ENCODE results near the gene IDE. TPM values are rescaled to one million over a fixed set of nuclear protein-coding genes. Genes with fewer than 3 reads are reported as not detected.
A peak's percentile ranks its signal among the peaks of the same experiment; 100 is the strongest.

The IDE gene
- total and polyA plus RNA-seq, 2 of the 13 experiments (the other 11 are each of a cell fraction or from before 2014, with no cell fraction given), result 16.1 to 52.1 TPM

DNA sequence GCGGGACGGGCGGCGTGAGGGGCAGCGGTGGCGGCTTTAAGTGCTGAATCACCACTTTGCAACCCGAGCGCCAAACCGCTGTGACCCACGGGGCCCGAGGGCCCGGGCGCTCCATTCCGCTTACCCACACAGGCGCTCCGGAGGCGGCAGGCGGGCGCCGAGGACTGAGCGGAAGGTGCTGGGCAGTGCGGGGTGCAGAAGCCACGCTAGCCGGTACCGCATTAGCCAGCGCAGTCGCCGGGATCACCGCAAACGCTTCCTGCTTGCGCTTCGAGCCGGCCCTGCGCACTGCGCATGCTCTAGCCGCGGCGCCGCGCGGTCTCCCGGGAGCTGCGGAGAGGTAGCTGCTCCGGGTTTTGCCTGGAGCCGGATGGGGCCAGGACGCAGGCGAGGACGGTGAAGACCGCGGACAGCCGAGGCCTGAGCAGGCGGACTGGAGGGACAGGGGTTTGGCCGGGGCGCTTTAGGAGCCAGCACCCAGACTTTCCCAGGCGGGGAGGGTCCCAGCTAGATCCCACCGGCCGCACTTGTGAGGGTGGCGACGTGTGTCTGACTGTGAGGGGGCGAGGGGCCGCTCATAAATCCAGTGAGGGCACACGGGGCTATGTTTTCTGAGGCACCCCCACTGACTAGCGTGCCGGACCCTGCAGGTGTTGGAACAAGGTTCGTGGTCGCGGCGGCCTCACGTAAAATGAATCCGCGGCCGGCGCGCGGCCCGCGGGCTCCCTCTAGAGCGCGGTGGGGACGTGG, at the start of gene IDE (continued):
- TF ChIP-seq ARID4A (CRISPR knock-in tag; IDR thresholded peaks at IDR 0.05; ENCODE audit: borderline replicate concordance) (peak; percentile 89), HIVEP1 (CRISPR knock-in tag; IDR thresholded peaks at IDR 0.05) (peak; percentile 40; the same call in 1 of the 2 replicates), CHCHD3 (CRISPR knock-in tag; IDR thresholded peaks at IDR 0.05) (peak; percentile 28; the same call in 1 of the 2 replicates), ZC3H4 (CRISPR knock-in tag; IDR thresholded peaks at IDR 0.05; ENCODE audit: borderline replicate concordance) (no peak), SOX13 (IDR thresholded peaks at IDR 0.05) (peak; percentile 43; the same call in 1 of the 2 replicates), SOX13 (CRISPR knock-in tag; conservative IDR thresholded peaks at IDR 0.05 in 1 of 2, IDR thresholded peaks at IDR 0.05 in 1 of 2) (peak in 1 of 2 experiments; percentile 15; a peak in 2 of 4 replicates), MED1 (CRISPR knock-in tag; IDR thresholded peaks at IDR 0.05) (peak; percentile 70; the same call in 1 of the 2 replicates), ZNF605 (CRISPR knock-in tag; IDR thresholded peaks at IDR 0.05) (no peak), MLLT10 (CRISPR knock-in tag; IDR thresholded peaks at IDR 0.05) (no peak; the same call in 1 of the 2 replicates), MYPOP (CRISPR knock-in tag; IDR thresholded peaks at IDR 0.05) (peak; percentile 100), ZC3H13 (CRISPR knock-in tag; IDR thresholded peaks at IDR 0.05) (peak; percentile 32; the same call in 1 of the 2 replicates), ZHX2 (IDR thresholded peaks at IDR 0.05; ENCODE audit: low read depth) (peak; percentile 16; the same call in 1 of the 2 replicates), ZHX2 (CRISPR knock-in tag; IDR thresholded peaks at IDR 0.05; ENCODE audit: borderline replicate concordance) (no peak), SP5 (CRISPR knock-in tag; IDR thresholded peaks at IDR 0.05; ENCODE audit: borderline replicate concordance, low read depth) (no peak), ZNF263 (CRISPR knock-in tag; IDR thresholded peaks at IDR 0.05) (peak; percentile 63; the same call in 1 of the 2 replicates)
- TF ChIP-seq, protein P1, sequence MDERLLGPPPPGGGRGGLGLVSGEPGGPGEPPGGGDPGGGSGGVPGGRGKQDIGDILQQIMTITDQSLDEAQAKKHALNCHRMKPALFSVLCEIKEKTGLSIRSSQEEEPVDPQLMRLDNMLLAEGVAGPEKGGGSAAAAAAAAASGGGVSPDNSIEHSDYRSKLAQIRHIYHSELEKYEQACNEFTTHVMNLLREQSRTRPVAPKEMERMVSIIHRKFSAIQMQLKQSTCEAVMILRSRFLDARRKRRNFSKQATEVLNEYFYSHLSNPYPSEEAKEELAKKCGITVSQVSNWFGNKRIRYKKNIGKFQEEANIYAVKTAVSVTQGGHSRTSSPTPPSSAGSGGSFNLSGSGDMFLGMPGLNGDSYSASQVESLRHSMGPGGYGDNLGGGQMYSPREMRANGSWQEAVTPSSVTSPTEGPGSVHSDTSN (CRISPR knock-in tag; IDR thresholded peaks at IDR 0.05), result no peak

Measured in HepG2 (cell line).